Effector memory CD4-positive, alpha-beta T cell (primary cell): Measurements from ENCODE around the gene FOLR2.

ENCODE experiments used
- DNase-seq, 3 donors: peaks; one replicate each; pipeline ENCODE4 v3.0.0-alpha.2; 2020
- H3K27ac ChIP-seq: 2 replicates; pipeline ENCODE4 v1.7.0; 2013; ENCODE audit warnings: mild to moderate bottlenecking, low read length, moderate library complexity; ENCODE audit not compliant: insufficient read depth, poor library complexity, severe bottlenecking
- H3K27me3 ChIP-seq: replicated peaks from 2 replicates; pipeline ENCODE4 v1.7.0; 2013; ENCODE audit warnings: mild to moderate bottlenecking, low read length; ENCODE audit not compliant: insufficient read depth, control insufficient read depth, poor library complexity, severe bottlenecking
- H3K36me3 ChIP-seq: 2 replicates; pipeline ENCODE4 v1.7.0; 2013; ENCODE audit warnings: mild to moderate bottlenecking, low read length, moderate library complexity; ENCODE audit not compliant: control insufficient read depth, insufficient read depth
- H3K4me1 ChIP-seq: 2 replicates; pipeline ENCODE4 v1.7.0; 2013; ENCODE audit warnings: low read length, mild to moderate bottlenecking; ENCODE audit not compliant: control insufficient read depth, insufficient read depth, poor library complexity, severe bottlenecking
- H3K4me3 ChIP-seq: 2 replicates; pipeline ENCODE4 v1.7.0; 2013; ENCODE audit warnings: low read length, low read depth, mild to moderate bottlenecking; ENCODE audit not compliant: insufficient read depth, poor library complexity, severe bottlenecking
- H3K9me3 ChIP-seq: 2 replicates; pipeline ENCODE4 v1.7.0; 2013; ENCODE audit warnings: mild to moderate bottlenecking, low read length, moderate library complexity; ENCODE audit not compliant: control insufficient read depth

FOLR2 gene

GRCh38 chr11:72240461-72241290, 24.1 kb downstream of the FOLR2 start:
- DNase-seq = no peak
- H3K27ac ChIP-seq = no peak overlapping the region
- peaks cover 25% of the 10 kb centered on the region for H3K4me1 ChIP-seq
- H3K27me3 ChIP-seq = peaks cover 53% of the 10 kb centered on the region
- no peak overlapping the region for H3K4me3 ChIP-seq
- H3K36me3 ChIP-seq = peaks cover 16% of the 10 kb centered on the region
- no peaks in the 10 kb centered on the region for H3K9me3 ChIP-seq

- H3K27ac ChIP-seq = no peak overlapping the region
- no peak for DNase-seq
- no peak overlapping the region for H3K4me3 ChIP-seq
- peaks cover 25% of the 10 kb centered on the region for H3K4me1 ChIP-seq
- H3K27me3 ChIP-seq = peaks cover 53% of the 10 kb centered on the region
- no peaks in the 10 kb centered on the region for H3K9me3 ChIP-seq
- peaks cover 10% of the 10 kb centered on the region for H3K36me3 ChIP-seq
Observed at GRCh38 chr11:72241291-72241781, 24.7 kb downstream of the FOLR2 start.

GRCh38 chr11:72242141-72242540, 25.5 kb downstream of the FOLR2 start:
- H3K4me3 ChIP-seq = no peak overlapping the region
- H3K9me3 ChIP-seq = no peaks in the 10 kb centered on the region
- peaks cover 53% of the 10 kb centered on the region for H3K27me3 ChIP-seq
- peaks cover 6% of the 10 kb centered on the region for H3K36me3 ChIP-seq
- peaks cover 25% of the 10 kb centered on the region for H3K4me1 ChIP-seq
- no peak for DNase-seq
- no peak overlapping the region for H3K27ac ChIP-seq

GRCh38 chr11:72243173-72244059, 26.8 kb downstream of the FOLR2 start:
- Histone ChIP-seq H3K4me3 (no peak overlapping the region), H3K4me1 (peaks cover 25% of the 10 kb centered on the region), H3K36me3 (no peaks in the 10 kb centered on the region), H3K27ac (no peak overlapping the region), H3K27me3 (peaks cover 53% of the 10 kb centered on the region), H3K9me3 (no peaks in the 10 kb centered on the region)
- no peak for DNase-seq

- Histone ChIP-seq H3K36me3 (no peaks in the 10 kb centered on the region), H3K4me1 (peaks cover 25% of the 10 kb centered on the region), H3K4me3 (no peak within 1 kb of the TSS), H3K9me3 (no peaks in the 10 kb centered on the region), H3K27ac (no peak within 1 kb of the TSS), H3K27me3 (peaks cover 53% of the 10 kb centered on the region)
- DNase-seq = no peak
Observed at GRCh38 chr11:72244060-72244360, 27.4 kb downstream of the FOLR2 start, which contains the start of gene PHOX2A. Gene PHOX2A (minus strand): TSS chr11:72244176. CDS start chr11:72244004, 172 bp downstream.

GRCh38 chr11:72244361-72245262, 28.0 kb downstream of the FOLR2 start:
- Histone ChIP-seq H3K27ac (no peak overlapping the region), H3K9me3 (no peaks in the 10 kb centered on the region), H3K4me1 (peaks cover 20% of the 10 kb centered on the region), H3K36me3 (no peaks in the 10 kb centered on the region), H3K4me3 (no peak overlapping the region), H3K27me3 (peaks cover 47% of the 10 kb centered on the region)
- no peak for DNase-seq

- Histone ChIP-seq H3K27ac (no peak overlapping the region), H3K36me3 (no peaks in the 10 kb centered on the region), H3K9me3 (no peaks in the 10 kb centered on the region), H3K4me1 (peaks cover 15% of the 10 kb centered on the region), H3K27me3 (peaks cover 42% of the 10 kb centered on the region), H3K4me3 (no peak overlapping the region)
- DNase-seq = no peak
Observed at GRCh38 chr11:72245263-72245816, 28.7 kb downstream of the FOLR2 start.

- H3K4me3 ChIP-seq = no peak overlapping the region
- H3K27ac ChIP-seq = no peak overlapping the region
- DNase-seq = no peak
- H3K27me3 ChIP-seq = peaks cover 25% of the 10 kb centered on the region
- peaks cover 8% of the 10 kb centered on the region for H3K4me1 ChIP-seq
- H3K36me3 ChIP-seq = no peaks in the 10 kb centered on the region
- H3K9me3 ChIP-seq = no peaks in the 10 kb centered on the region
Observed at GRCh38 chr11:72247584-72247983, 31.0 kb downstream of the FOLR2 start.

- Histone ChIP-seq H3K27ac (no peak overlapping the region), H3K36me3 (no peaks in the 10 kb centered on the region), H3K4me3 (no peak overlapping the region), H3K9me3 (no peaks in the 10 kb centered on the region), H3K27me3 (peaks cover 3% of the 10 kb centered on the region), H3K4me1 (no peaks in the 10 kb centered on the region)
- no peak for DNase-seq
Observed at GRCh38 chr11:72249961-72250360, 33.4 kb downstream of the FOLR2 start.
